A549 treated with dexamethasone at 1 μM for 4 hours (cell line): ENCODE data around the gene CCNC. TPM values are rescaled to one million over a fixed set of nuclear protein-coding genes. Genes with fewer than 3 reads are reported as not detected.

Source experiments
- total RNA-seq: library from RNA; stranded (reverse); fragments of 200-300 nt; extraction: Qiagen RNA extraction; gene quantifications from 5 replicates; pipeline ENCODE4 v1.2.3, GENCODE V29; 2022

Gene CCNC, protein sequence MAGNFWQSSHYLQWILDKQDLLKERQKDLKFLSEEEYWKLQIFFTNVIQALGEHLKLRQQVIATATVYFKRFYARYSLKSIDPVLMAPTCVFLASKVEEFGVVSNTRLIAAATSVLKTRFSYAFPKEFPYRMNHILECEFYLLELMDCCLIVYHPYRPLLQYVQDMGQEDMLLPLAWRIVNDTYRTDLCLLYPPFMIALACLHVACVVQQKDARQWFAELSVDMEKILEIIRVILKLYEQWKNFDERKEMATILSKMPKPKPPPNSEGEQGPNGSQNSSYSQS
- total RNA-seq, result 25.0 to 39.7 TPM (median 28.4 TPM) in 5 replicates

DNA sequence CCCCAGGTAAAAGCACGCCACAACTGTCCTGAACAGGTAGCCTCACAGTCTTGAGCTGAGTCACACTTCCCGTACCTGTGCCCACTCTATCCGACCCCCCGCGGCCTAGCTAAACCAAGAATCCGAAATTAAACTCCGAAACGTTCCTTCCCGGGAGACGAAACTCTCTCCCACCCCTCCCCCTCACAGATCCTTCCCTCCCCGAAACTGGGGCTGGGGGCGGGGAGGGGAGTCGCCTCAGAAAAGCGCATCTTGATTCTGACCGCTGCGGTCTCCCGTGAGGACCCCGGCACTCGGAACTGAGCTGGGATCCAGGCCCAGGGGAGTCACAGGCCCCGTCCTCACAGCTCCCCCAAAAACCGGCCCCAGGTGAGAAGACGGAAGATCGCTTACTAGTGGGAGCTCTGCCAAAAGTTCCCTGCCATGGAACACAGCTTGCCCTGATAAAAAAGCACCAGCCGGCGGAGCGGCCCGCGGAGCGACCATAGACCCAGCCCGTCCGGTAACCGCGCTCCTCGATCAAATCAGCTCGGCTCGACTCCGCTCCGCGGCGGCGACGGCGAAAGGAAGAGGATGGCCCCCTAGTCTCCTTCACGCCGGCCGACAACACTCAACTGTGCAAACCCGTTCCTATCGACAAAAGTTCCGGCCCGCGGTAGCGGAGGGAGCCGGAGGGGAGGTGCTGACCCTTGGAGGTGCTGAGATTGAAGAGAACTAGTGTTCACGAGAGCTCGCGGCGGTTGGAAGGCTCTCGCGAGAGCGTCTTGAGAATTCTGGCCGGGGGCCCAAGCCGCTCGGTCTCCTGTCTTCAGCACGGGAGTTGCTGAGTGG lies at the start of gene CCNC:
TSS of gene CCNC (minus strand) at position 558 of the 831 bp plus-strand sequence. CDS start at position 425, 133 bp downstream.

DNA sequence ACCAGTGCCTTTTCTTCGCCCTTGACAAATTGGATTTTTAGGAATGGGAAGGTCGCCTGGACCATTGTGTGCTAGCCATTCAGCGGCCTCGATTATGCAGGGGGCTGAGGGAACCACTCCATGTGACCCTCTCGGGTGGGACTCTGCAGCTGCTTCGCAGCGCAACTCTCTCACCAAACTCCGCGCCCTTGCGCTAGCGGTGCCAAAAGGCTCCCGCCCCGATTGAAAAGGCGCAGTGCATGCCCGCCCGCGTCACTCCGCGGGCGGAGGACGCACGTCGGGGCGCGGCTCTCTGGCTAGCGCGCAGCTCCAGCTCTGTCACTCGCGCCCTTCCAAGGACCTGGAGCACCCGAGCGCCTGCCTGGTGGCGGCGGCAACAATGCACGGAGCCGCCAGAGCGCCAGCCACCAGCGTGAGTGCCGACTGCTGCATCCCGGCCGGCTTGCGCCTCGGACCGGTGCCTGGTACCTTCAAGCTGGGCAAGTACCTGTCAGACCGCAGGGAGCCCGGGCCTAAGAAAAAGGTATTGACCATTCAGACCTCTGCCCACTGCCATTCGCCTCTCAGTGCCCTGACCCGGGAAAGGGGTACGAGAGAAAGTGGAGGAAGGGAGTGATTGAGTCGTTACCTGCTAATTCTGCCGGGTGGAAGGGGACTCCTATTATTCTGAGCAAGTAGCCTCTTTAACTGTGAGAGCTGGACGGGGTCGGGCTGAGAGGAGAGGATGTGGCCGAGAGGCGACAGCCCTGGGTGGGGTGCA lies 38.4 kb upstream of the CCNC start, which contains the start of gene PRDM13:
TSS of gene PRDM13 (plus strand) at position 178 of the 760 bp plus-strand sequence. CDS start at position 380, 202 bp downstream.

Other genes with a start within 250 kb of the CCNC start
- 6.3 to 7.8 TPM (median 7.2 TPM) in 5 replicates for gene FAXC, start 219.0 kb downstream of the CCNC start, total RNA-seq
- gene COQ3, start 174.5 kb downstream of the CCNC start, total RNA-seq, result 9.3 to 13.3 TPM (median 10.7 TPM) in 5 replicates
- 23.4 to 31.3 TPM (median 26.4 TPM) in 5 replicates for gene PNISR, start 143.4 kb downstream of the CCNC start, total RNA-seq
- gene USP45, start 53.2 kb downstream of the CCNC start, total RNA-seq, result 3.8 to 5.9 TPM (median 5.1 TPM) in 5 replicates
- 0.71 to 1.1 TPM (median 1.0 TPM) in 5 replicates for gene PRDM13, start 38.2 kb upstream of the CCNC start, total RNA-seq